Skeletal muscle tissue (tissue), 4 donors: ENCODE results near the gene C6orf163. TPM values are rescaled to one million over a fixed set of nuclear protein-coding genes. Genes with fewer than 3 reads are reported as not detected.

ENCODE experiments used
- H3K27ac ChIP-seq: one replicate; pipeline ENCODE4 v1.7.0; 2013; ENCODE audit warnings: mild to moderate bottlenecking, low read depth, low read length, inconsistent platforms
- H3K27me3 ChIP-seq, 3 donors: one replicate each; pipeline ENCODE4 v1.7.0; 2013; ENCODE audit warnings: low read length in 3 of 3; ENCODE audit not compliant: control insufficient read depth in 3 of 3, insufficient read depth in 3 of 3
- H3K36me3 ChIP-seq, 3 donors: one replicate each; pipeline ENCODE4 v1.7.0; 2013; ENCODE audit warnings: low read length in 3 of 3; ENCODE audit not compliant: control insufficient read depth in 3 of 3, insufficient read depth in 3 of 3
- H3K4me1 ChIP-seq, 3 donors: one replicate each; pipeline ENCODE4 v1.7.0; 2013; ENCODE audit warnings: low read length in 3 of 3, mild to moderate bottlenecking in 3 of 3; ENCODE audit not compliant: control insufficient read depth in 3 of 3, insufficient read depth in 3 of 3
- H3K4me3 ChIP-seq, 3 donors: one replicate each; pipeline ENCODE4 v1.7.0; 2013; ENCODE audit warnings: low read length in 3 of 3
- H3K9ac ChIP-seq, 3 donors: one replicate each; pipeline ENCODE4 v1.7.0; 2013; ENCODE audit warnings: low read length in 3 of 3, mild to moderate bottlenecking in 3 of 3, moderate library complexity in 2 of 3, low read depth in 1 of 3
- H3K9me3 ChIP-seq, 3 donors: one replicate each; pipeline ENCODE4 v1.7.0; 2013; ENCODE audit warnings: low read length in 3 of 3; ENCODE audit not compliant: control insufficient read depth in 3 of 3
- total RNA-seq: library from RNA; depleted of rRNA; stranded (reverse); fragments of >200 nt; gene quantifications from one replicate; pipeline ENCODE4 v1.2.3, GENCODE V29; 2014
- donor health status: Osteomylitis.

Gene C6orf163
- total RNA-seq, 1 donor from 2014 or later = 4.2 TPM

DNA sequence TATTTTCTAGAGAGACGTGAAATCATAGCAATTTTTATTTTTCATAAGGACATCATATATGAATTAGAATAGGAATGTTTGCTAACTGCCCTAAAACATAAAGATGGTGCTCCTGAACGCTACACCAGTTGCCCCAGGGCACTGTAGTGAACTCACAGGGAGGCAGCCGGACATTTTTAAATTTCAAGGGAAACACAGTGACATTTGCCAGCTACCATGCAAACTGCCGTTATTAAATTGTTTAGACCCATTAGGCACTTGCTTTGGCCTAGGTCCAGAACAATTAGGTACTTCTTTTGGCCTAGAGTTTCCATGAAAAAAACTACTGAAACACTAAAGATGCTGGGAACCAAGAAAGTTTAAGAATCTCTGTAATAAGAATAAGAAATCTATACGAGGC is 38.2 kb downstream of the C6orf163 start:
- H3K27me3 ChIP-seq = no peaks in the 10 kb centered on the region
- H3K27ac ChIP-seq = no peak overlapping the region
- H3K9me3 ChIP-seq = no peaks in the 10 kb centered on the region
- H3K9ac ChIP-seq = no peak overlapping the region
- H3K4me1 ChIP-seq = no peaks in the 10 kb centered on the region
- H3K36me3 ChIP-seq = no peaks in the 10 kb centered on the region
- H3K4me3 ChIP-seq = no peak overlapping the region

GRCh38 chr6:87384038-87384437 is 39.4 kb downstream of the C6orf163 start:
- Histone ChIP-seq H3K4me3 (no peak overlapping the region), H3K27me3 (no peaks in the 10 kb centered on the region), H3K4me1 (no peaks in the 10 kb centered on the region), H3K9ac (no peak overlapping the region), H3K36me3 (no peaks in the 10 kb centered on the region), H3K27ac (no peak overlapping the region), H3K9me3 (no peaks in the 10 kb centered on the region)

- no peak overlapping the region for H3K27ac ChIP-seq
- no peaks in the 10 kb centered on the region for H3K9me3 ChIP-seq
- H3K9ac ChIP-seq = no peak overlapping the region
- no peaks in the 10 kb centered on the region for H3K27me3 ChIP-seq
- no peaks in the 10 kb centered on the region for H3K4me1 ChIP-seq
- H3K4me3 ChIP-seq = no peak overlapping the region
- H3K36me3 ChIP-seq = no peaks in the 10 kb centered on the region
Measured at GRCh38 chr6:87384449-87384848, 39.8 kb downstream of the C6orf163 start.

GRCh38 chr6:87391334-87391733 is 46.7 kb downstream of the C6orf163 start:
- no peak overlapping the region for H3K27ac ChIP-seq
- no peak overlapping the region for H3K9ac ChIP-seq
- H3K27me3 ChIP-seq = no peaks in the 10 kb centered on the region
- H3K4me1 ChIP-seq = no peaks in the 10 kb centered on the region
- no peak overlapping the region for H3K4me3 ChIP-seq
- no peaks in the 10 kb centered on the region for H3K36me3 ChIP-seq
- no peaks in the 10 kb centered on the region for H3K9me3 ChIP-seq

GRCh38 chr6:87393026-87393622 is 48.5 kb downstream of the C6orf163 start:
- H3K27ac ChIP-seq = no peak overlapping the region
- no peak overlapping the region for H3K9ac ChIP-seq
- no peaks in the 10 kb centered on the region for H3K36me3 ChIP-seq
- H3K4me3 ChIP-seq = no peak overlapping the region
- no peaks in the 10 kb centered on the region for H3K9me3 ChIP-seq
- no peaks in the 10 kb centered on the region for H3K27me3 ChIP-seq
- peaks cover 0 to 5% (median 0%) of the 10 kb centered on the region in 3 donors for H3K4me1 ChIP-seq

DNA sequence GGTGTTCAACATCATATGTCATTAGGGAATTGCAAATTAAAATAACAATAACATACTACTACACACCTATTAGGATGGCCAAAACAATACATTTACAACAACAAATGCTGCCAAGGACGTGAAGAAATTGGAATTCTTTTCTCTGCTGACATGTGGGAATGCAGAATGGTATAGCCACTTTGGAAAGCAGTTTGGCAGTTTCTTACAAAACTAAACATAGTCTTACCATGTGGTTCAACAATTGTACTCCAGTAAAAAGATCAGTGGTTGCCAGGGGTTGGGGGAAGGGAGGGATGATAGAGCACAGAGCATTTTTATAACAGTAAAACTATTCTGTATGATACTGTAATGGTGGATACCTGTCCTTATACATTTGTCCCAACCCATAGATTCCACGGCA is 50.8 kb downstream of the C6orf163 start:
- H3K4me3 ChIP-seq = no peak overlapping the region
- no peaks in the 10 kb centered on the region for H3K9me3 ChIP-seq
- no peak overlapping the region for H3K27ac ChIP-seq
- H3K4me1 ChIP-seq = peaks cover 0 to 5% (median 0%) of the 10 kb centered on the region in 3 donors
- no peaks in the 10 kb centered on the region for H3K27me3 ChIP-seq
- H3K36me3 ChIP-seq = no peaks in the 10 kb centered on the region
- H3K9ac ChIP-seq = no peak overlapping the region

GRCh38 chr6:87396595-87397392 is 52.2 kb downstream of the C6orf163 start:
- H3K36me3 ChIP-seq = no peaks in the 10 kb centered on the region
- no peak overlapping the region for H3K27ac ChIP-seq
- H3K4me3 ChIP-seq = no peak overlapping the region
- H3K4me1 ChIP-seq = peaks cover 0 to 5% (median 0%) of the 10 kb centered on the region in 3 donors
- H3K9ac ChIP-seq = no peak overlapping the region
- H3K27me3 ChIP-seq = no peaks in the 10 kb centered on the region
- no peaks in the 10 kb centered on the region for H3K9me3 ChIP-seq

GRCh38 chr6:87397656-87398055 is 53.0 kb downstream of the C6orf163 start:
- Histone ChIP-seq H3K27me3 (no peaks in the 10 kb centered on the region), H3K27ac (no peak overlapping the region), H3K9me3 (no peaks in the 10 kb centered on the region), H3K36me3 (no peaks in the 10 kb centered on the region), H3K4me3 (no peak overlapping the region), H3K4me1 (peaks cover 0 to 5% (median 0%) of the 10 kb centered on the region in 3 donors), H3K9ac (no peak overlapping the region)

DNA sequence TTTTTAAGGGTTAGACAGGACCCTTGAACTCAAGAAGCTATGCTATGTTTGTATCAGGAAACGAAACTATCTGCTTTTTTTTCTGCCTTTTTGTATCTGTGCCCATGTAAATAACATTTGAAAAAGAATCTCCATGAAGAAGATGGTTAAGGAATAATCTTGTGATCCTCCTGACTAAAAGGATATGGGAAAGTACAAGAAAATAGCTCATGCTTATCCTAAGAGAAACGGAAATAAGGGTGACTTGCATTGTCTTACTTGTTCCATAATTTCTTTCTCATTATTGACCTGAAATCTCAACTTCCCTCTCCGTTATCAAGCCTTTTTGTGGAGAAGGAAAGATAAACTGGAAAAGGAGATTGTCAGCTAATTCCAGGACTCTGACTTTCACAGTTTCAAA is 57.2 kb downstream of the C6orf163 start:
- Histone ChIP-seq H3K27ac (no peak overlapping the region), H3K9me3 (no peaks in the 10 kb centered on the region), H3K27me3 (no peaks in the 10 kb centered on the region), H3K4me3 (no peak overlapping the region), H3K4me1 (peaks cover 0 to 4% (median 0%) of the 10 kb centered on the region in 3 donors), H3K36me3 (no peaks in the 10 kb centered on the region), H3K9ac (no peak overlapping the region)

GRCh38 chr6:87407561-87407900 is 62.9 kb downstream of the C6orf163 start:
- Histone ChIP-seq H3K4me3 (peak overlapping the region; percentile 83 to 92 (median 85)), H3K27ac (peak overlapping the region; percentile 61), H3K9ac (peak overlapping the region in 2 of 3 donors; percentile 40 to 55), H3K9me3 (no peaks in the 10 kb centered on the region), H3K27me3 (no peaks in the 10 kb centered on the region), H3K36me3 (no peaks in the 10 kb centered on the region), H3K4me1 (peaks cover 3 to 6% (median 5%) of the 10 kb centered on the region in 3 donors)
